ENCODE results near the gene CXCL3. TPM values are rescaled to one million over a fixed set of nuclear protein-coding genes. Genes with fewer than 3 reads are reported as not detected.

CXCL3 gene
- total and polyA plus RNA-seq, 9 of the 15 experiments (the other 6 are each of a cell fraction or from before 2014, with no cell fraction given) = 2.3 to 8.9 (median 6.1) TPM

DNA sequence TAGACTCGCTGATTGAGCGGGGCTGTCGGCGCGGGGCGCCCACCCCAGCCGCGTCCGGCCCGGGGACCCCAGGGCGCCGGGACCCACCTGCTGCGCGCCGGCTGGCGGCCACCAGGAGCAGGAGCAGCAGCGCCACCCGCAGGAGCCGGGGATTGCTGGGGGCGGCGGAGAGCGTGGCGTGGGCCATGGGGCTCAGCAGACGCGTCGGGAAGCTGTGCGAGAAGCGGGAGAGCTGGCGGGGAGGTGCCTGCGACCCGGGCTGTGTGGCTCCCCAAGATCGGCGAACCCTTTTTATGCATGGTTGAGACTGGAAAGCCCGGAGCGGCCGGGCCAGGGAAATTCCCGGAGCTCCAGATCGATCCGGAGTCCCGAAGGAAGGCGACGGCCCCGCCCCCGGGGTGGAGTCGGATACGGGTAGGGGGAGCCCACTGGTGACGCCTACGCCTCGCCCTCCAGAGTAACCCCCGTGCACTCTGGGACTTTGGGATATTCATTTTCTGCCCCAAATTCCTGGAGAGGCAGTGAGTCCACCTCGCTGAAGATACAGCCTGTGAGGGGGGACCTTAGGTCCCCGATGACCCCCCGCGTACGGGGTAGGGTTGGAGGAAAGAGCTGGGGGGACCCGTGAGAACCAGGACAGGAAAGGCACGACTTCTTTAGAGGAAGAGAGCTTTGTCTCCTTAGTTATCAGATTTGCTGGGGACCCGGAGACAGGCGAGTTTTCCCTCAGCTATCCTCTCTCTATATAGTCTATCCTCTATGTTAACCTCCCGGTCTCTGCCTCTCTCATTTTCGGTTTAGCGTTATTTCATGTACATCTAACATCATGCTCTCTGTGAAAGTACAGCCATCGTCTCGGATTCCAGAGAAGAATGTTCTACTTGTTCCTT is at the start of gene CXCL3 (continued):
- TF ChIP-seq, protein P1, sequence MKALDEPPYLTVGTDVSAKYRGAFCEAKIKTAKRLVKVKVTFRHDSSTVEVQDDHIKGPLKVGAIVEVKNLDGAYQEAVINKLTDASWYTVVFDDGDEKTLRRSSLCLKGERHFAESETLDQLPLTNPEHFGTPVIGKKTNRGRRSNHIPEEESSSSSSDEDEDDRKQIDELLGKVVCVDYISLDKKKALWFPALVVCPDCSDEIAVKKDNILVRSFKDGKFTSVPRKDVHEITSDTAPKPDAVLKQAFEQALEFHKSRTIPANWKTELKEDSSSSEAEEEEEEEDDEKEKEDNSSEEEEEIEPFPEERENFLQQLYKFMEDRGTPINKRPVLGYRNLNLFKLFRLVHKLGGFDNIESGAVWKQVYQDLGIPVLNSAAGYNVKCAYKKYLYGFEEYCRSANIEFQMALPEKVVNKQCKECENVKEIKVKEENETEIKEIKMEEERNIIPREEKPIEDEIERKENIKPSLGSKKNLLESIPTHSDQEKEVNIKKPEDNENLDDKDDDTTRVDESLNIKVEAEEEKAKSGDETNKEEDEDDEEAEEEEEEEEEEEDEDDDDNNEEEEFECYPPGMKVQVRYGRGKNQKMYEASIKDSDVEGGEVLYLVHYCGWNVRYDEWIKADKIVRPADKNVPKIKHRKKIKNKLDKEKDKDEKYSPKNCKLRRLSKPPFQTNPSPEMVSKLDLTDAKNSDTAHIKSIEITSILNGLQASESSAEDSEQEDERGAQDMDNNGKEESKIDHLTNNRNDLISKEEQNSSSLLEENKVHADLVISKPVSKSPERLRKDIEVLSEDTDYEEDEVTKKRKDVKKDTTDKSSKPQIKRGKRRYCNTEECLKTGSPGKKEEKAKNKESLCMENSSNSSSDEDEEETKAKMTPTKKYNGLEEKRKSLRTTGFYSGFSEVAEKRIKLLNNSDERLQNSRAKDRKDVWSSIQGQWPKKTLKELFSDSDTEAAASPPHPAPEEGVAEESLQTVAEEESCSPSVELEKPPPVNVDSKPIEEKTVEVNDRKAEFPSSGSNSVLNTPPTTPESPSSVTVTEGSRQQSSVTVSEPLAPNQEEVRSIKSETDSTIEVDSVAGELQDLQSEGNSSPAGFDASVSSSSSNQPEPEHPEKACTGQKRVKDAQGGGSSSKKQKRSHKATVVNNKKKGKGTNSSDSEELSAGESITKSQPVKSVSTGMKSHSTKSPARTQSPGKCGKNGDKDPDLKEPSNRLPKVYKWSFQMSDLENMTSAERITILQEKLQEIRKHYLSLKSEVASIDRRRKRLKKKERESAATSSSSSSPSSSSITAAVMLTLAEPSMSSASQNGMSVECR (CRISPR knock-in tag; IDR thresholded peaks at IDR 0.05) = 0 out of 2 replicates have a peak, but pooled peaks have one; percentile 32
- TF ChIP-seq, protein P2, sequence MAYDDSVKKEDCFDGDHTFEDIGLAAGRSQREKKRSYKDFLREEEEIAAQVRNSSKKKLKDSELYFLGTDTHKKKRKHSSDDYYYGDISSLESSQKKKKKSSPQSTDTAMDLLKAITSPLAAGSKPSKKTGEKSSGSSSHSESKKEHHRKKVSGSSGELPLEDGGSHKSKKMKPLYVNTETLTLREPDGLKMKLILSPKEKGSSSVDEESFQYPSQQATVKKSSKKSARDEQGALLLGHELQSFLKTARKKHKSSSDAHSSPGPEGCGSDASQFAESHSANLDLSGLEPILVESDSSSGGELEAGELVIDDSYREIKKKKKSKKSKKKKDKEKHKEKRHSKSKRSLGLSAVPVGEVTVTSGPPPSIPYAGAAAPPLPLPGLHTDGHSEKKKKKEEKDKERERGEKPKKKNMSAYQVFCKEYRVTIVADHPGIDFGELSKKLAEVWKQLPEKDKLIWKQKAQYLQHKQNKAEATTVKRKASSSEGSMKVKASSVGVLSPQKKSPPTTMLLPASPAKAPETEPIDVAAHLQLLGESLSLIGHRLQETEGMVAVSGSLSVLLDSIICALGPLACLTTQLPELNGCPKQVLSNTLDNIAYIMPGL (CRISPR knock-in tag; IDR thresholded peaks at IDR 0.05) = peak; percentile 94; the same call in 1 of the 2 replicates
- TF ChIP-seq, protein P3, sequence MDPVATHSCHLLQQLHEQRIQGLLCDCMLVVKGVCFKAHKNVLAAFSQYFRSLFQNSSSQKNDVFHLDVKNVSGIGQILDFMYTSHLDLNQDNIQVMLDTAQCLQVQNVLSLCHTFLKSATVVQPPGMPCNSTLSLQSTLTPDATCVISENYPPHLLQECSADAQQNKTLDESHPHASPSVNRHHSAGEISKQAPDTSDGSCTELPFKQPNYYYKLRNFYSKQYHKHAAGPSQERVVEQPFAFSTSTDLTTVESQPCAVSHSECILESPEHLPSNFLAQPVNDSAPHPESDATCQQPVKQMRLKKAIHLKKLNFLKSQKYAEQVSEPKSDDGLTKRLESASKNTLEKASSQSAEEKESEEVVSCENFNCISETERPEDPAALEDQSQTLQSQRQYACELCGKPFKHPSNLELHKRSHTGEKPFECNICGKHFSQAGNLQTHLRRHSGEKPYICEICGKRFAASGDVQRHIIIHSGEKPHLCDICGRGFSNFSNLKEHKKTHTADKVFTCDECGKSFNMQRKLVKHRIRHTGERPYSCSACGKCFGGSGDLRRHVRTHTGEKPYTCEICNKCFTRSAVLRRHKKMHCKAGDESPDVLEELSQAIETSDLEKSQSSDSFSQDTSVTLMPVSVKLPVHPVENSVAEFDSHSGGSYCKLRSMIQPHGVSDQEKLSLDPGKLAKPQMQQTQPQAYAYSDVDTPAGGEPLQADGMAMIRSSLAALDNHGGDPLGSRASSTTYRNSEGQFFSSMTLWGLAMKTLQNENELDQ (CRISPR knock-in tag; IDR thresholded peaks at IDR 0.05; ENCODE audit: borderline replicate concordance) = no peak
- TF ChIP-seq NFYB (IDR thresholded peaks at IDR 0.05; ENCODE audit: extremely low read depth, insufficient read length) (no peak), POLR2H (tag; IDR thresholded peaks at IDR 0.05; ENCODE audit: low read depth) (peak; percentile 88; the same call in 1 of the 2 replicates), CHD4 (IDR thresholded peaks at IDR 0.05; ENCODE audit: insufficient read depth, insufficient replicate concordance, low read depth, low read length, poor library complexity, severe bottlenecking) (no peak), YY1 (IDR thresholded peaks at IDR 0.05; ENCODE audit: borderline replicate concordance in 1 of 3, control insufficient read depth in 1 of 3, extremely low read depth in 1 of 3, insufficient read depth in 3 of 3, insufficient read length in 1 of 3, insufficient replicate concordance in 2 of 3, low read depth in 1 of 3, low read length in 2 of 3) (peak in 1 of 3 experiments; percentile 32), ZNF717 (CRISPR knock-in tag; IDR thresholded peaks at IDR 0.05) (0 out of 2 replicates have a peak, but pooled peaks have one; percentile 55), FOXA3 (CRISPR knock-in tag; conservative IDR thresholded peaks at IDR 0.05 in 1 of 2, IDR thresholded peaks at IDR 0.05 in 1 of 2) (no peak), CEBPB (tag; IDR thresholded peaks at IDR 0.05) (no peak), SRSF3 (IDR thresholded peaks at IDR 0.05; ENCODE audit: insufficient read depth, low read length) (no peak), RBM15 (IDR thresholded peaks at IDR 0.05; ENCODE audit: insufficient read depth, low read length) (no peak), ZNF561 (CRISPR knock-in tag; conservative IDR thresholded peaks at IDR 0.05) (no peak), MCM7 (IDR thresholded peaks at IDR 0.05) (no peak), RFX5 (IDR thresholded peaks at IDR 0.05; ENCODE audit: low read depth, low read length) (no peak), PCBP1 (IDR thresholded peaks at IDR 0.05; ENCODE audit: low read depth, low read length, poor library complexity, severe bottlenecking) (no peak)

Data from K562 (cell line).